ENCODE data around the gene ATRX.
"Not testable (repeated sequence)": the region's sequence is repeated elsewhere in the genome, so short reads cannot be mapped to it uniquely, and the experiment has no call there.

Gene ATRX

GRCh38 chrX:77733342-77733741 is 52.7 kb downstream of the ATRX start:
- no peak for DNase-seq

- no peak for DNase-seq
These were observed 54.1 kb downstream of the ATRX start for GRCh38 chrX:77731821-77732419.

GRCh38 chrX:77726095-77726494 is 59.9 kb downstream of the ATRX start:
- not testable (repeated sequence) for DNase-seq

GRCh38 chrX:77723681-77724080 is 62.3 kb downstream of the ATRX start:
- no peak for DNase-seq

- DNase-seq: no peak
These were observed 66.6 kb downstream of the ATRX start for GRCh38 chrX:77719388-77719787.

- no peak for DNase-seq
These were observed 81.1 kb downstream of the ATRX start for GRCh38 chrX:77704881-77705280.

- no peak for DNase-seq
These were observed 87.8 kb downstream of the ATRX start for GRCh38 chrX:77698242-77698641.

- no peak for DNase-seq
These were observed 91.5 kb downstream of the ATRX start for GRCh38 chrX:77694491-77694890.

GRCh38 chrX:77693594-77693993 is 92.4 kb downstream of the ATRX start:
- no peak for DNase-seq

- DNase-seq: no peak
These were observed 94.1 kb downstream of the ATRX start for GRCh38 chrX:77691916-77692315.

GRCh38 chrX:77689376-77689775 is 96.6 kb downstream of the ATRX start:
- no peak for DNase-seq

- DNase-seq: not testable (repeated sequence)
These were observed 100.3 kb downstream of the ATRX start for GRCh38 chrX:77685683-77686082.

- DNase-seq: no peak
These were observed 106.9 kb downstream of the ATRX start for GRCh38 chrX:77679144-77679543.

GRCh38 chrX:77675986-77676385 is 110.0 kb downstream of the ATRX start:
- no peak for DNase-seq

GRCh38 chrX:77668391-77669237 is 117.4 kb downstream of the ATRX start:
- no peak for DNase-seq

- no peak for DNase-seq
These were observed 127.1 kb downstream of the ATRX start for GRCh38 chrX:77658886-77659285.

- DNase-seq: no peak
These were observed 133.9 kb downstream of the ATRX start for GRCh38 chrX:77652095-77652494.

- no peak for DNase-seq
These were observed 145.3 kb downstream of the ATRX start for GRCh38 chrX:77640702-77641101.

GRCh38 chrX:77639820-77640219 is 146.2 kb downstream of the ATRX start:
- no peak for DNase-seq

GRCh38 chrX:77638397-77638796 is 147.6 kb downstream of the ATRX start:
- no peak for DNase-seq

GRCh38 chrX:77635373-77635772 is 150.6 kb downstream of the ATRX start:
- DNase-seq: no peak

- DNase-seq: no peak
These were observed 157.6 kb downstream of the ATRX start for GRCh38 chrX:77628294-77629025.

- DNase-seq: no peak
These were observed 163.3 kb downstream of the ATRX start for GRCh38 chrX:77622672-77623071.

- DNase-seq: no peak
These were observed 163.8 kb downstream of the ATRX start for GRCh38 chrX:77622233-77622632.
